ENCODE data around the gene A2ML1.
"Not testable (repeated sequence)": the region's sequence is repeated elsewhere in the genome, so short reads cannot be mapped to it uniquely, and the experiment has no call there.

DNA sequence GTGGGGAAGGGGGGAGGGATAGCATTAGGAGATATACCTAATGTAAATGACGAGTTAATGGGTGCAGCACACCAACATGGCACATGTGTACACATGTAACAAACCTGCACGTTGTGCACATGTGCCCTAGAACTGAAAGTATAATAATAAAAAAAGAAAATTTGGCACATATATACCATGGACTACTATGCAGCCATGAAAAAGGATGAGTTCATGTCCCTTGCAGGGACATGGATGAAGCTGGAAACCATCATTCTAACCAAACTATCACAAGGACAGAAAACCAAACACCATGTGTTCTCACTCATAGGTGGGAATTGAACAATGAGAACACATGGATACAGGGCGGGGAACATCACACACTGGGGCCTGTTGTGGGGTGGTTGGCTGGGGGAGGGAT, 21.2 kb upstream of the A2ML1 start:
- not testable (repeated sequence) for TF ChIP-seq POLR2AphosphoS5 (IDR thresholded peaks at IDR 0.05; ENCODE audit: low read depth, low read length); POLR2A (IDR thresholded peaks at IDR 0.05; ENCODE audit: low read depth, low read length); TAF1 (IDR thresholded peaks at IDR 0.05; ENCODE audit: low read depth, low read length); SPI1 (IDR thresholded peaks at IDR 0.05; ENCODE audit: low read depth, low read length); POU2F2 (IDR thresholded peaks at IDR 0.05; ENCODE audit: low read depth, low read length); PAX5 (IDR thresholded peaks at IDR 0.05; ENCODE audit: insufficient read depth, low read length, severe bottlenecking)

Data from GM12891 (cell line).